HepG2 (cell line): ENCODE data around the gene CHST6. TPM values are rescaled to one million over a fixed set of nuclear protein-coding genes. Genes with fewer than 3 reads are reported as not detected.
A peak's percentile ranks its signal among the peaks of the same experiment; 100 is the strongest.

Source experiments
- CBX1 ChIP-seq: IDR thresholded peaks from one replicate; pipeline ENCODE4 v1.6.1; 2016; ENCODE audit warnings: antibody characterized with exemption, low read depth
- CBX2 ChIP-seq, 2 experiments: fragments of 200-600 bp in 1 of 2; sonication (generic); formaldehyde crosslinking in 1 of 2; IDR thresholded peaks; 2 replicates each; pipeline versions ENCODE4 v1.7.0 to v1.8.1; 2018 to 2022; ENCODE audit warnings: low read depth in 2 of 2, low read length in 1 of 2, mild to moderate bottlenecking in 1 of 2, missing genetic modification reagents in 1 of 2
- DRAP1 ChIP-seq: IDR thresholded peaks from 2 replicates; pipeline ENCODE4 v1.6.1; 2016; ENCODE audit warnings: missing genetic modification reagents, missing compliant biosample characterization
- EP300 ChIP-seq, 3 experiments: sonication (generic) in 1 of 3; formaldehyde crosslinking in 1 of 3; IDR thresholded peaks; 2 replicates each; pipeline versions ENCODE4 v1.5.1 to v1.6.1; 2011 to 2020; ENCODE audit warnings: low read depth in 2 of 3, low read length in 2 of 3, borderline replicate concordance in 1 of 3, improper control_type of control experiment in 1 of 3, mild to moderate bottlenecking in 1 of 3, missing genetic modification reagents in 1 of 3, moderate library complexity in 1 of 3
- FOSL1 ChIP-seq: sonication (generic); formaldehyde crosslinking; IDR thresholded peaks from 2 replicates; pipeline ENCODE4 v1.9.0; 2021; ENCODE audit warnings: missing genetic modification reagents, borderline replicate concordance
- HOMEZ ChIP-seq: IDR thresholded peaks from 2 replicates; pipeline ENCODE4 v1.6.1; 2016; ENCODE audit warnings: low read depth
- MXI1 ChIP-seq: IDR thresholded peaks from 3 replicates; pipeline ENCODE4 v1.6.1; 2012; ENCODE audit warnings: low read depth, low read length, inconsistent platforms, borderline replicate concordance
- PCBP2 ChIP-seq: fragments of 200-400 bp; formaldehyde crosslinking; optimal IDR thresholded peaks from 2 replicates; pipeline ENCODE3; 2018; ENCODE audit warnings: low read length, low read depth; ENCODE audit not compliant: poor library complexity, severe bottlenecking
- RBM22 ChIP-seq: fragments of 200-400 bp; formaldehyde crosslinking; optimal IDR thresholded peaks from 2 replicates; pipeline ENCODE3; 2017; ENCODE audit warnings: mild to moderate bottlenecking, low read length, moderate library complexity
- RFXANK ChIP-seq: IDR thresholded peaks from 2 replicates; pipeline ENCODE4 v1.6.1; 2016
- RXRB ChIP-seq: IDR thresholded peaks from 2 replicates; pipeline ENCODE4 v1.6.1; 2016; ENCODE audit warnings: borderline replicate concordance, missing genetic modification reagents, missing compliant biosample characterization
- SAFB2 ChIP-seq: sonication (generic); formaldehyde crosslinking; IDR thresholded peaks from 2 replicates; pipeline ENCODE4 v1.5.1; 2020; ENCODE audit warnings: missing genetic modification reagents, low read depth, mild to moderate bottlenecking, borderline replicate concordance
- SAP130 ChIP-seq: IDR thresholded peaks from 2 replicates; pipeline ENCODE4 v1.6.1; 2016; ENCODE audit warnings: low read depth
- SIX4 ChIP-seq: sonication (generic); formaldehyde crosslinking; IDR thresholded peaks from 2 replicates; pipeline ENCODE4 v1.4.0; 2020; ENCODE audit warnings: missing genetic modification reagents
- TOPORS ChIP-seq: sonication (generic); formaldehyde crosslinking; IDR thresholded peaks from 2 replicates; pipeline ENCODE4 v1.8.0; 2023; ENCODE audit warnings: mild to moderate bottlenecking, missing genetic modification reagents
- ZBTB44 ChIP-seq: sonication (generic); formaldehyde crosslinking; IDR thresholded peaks from 2 replicates; pipeline ENCODE4 v1.4.0; 2020; ENCODE audit warnings: missing genetic modification reagents
- ZFP90 ChIP-seq: sonication (generic); formaldehyde crosslinking; IDR thresholded peaks from 2 replicates; pipeline ENCODE4 v1.8.0; 2022; ENCODE audit warnings: missing genetic modification reagents, mild to moderate bottlenecking, inconsistent platforms, borderline replicate concordance
- ZNF160 ChIP-seq: sonication (generic); formaldehyde crosslinking; IDR thresholded peaks from 2 replicates; pipeline ENCODE4 v1.8.0; 2022; ENCODE audit warnings: mild to moderate bottlenecking, inconsistent platforms, missing genetic modification reagents
- ZNF468 ChIP-seq: sonication (generic); formaldehyde crosslinking; IDR thresholded peaks from 2 replicates; pipeline ENCODE4 v1.8.0; 2022; ENCODE audit warnings: mild to moderate bottlenecking, moderate library complexity, missing genetic modification reagents
- ZNF484 ChIP-seq: sonication (generic); formaldehyde crosslinking; IDR thresholded peaks from 2 replicates; pipeline ENCODE4 v1.5.1; 2020; ENCODE audit warnings: mild to moderate bottlenecking, low read depth, missing genetic modification reagents, borderline replicate concordance
- ZNF512 ChIP-seq: sonication (generic); formaldehyde crosslinking; IDR thresholded peaks from 2 replicates; pipeline ENCODE4 v1.4.0; 2020; ENCODE audit warnings: mild to moderate bottlenecking, missing genetic modification reagents
- ZNF543 ChIP-seq: sonication (generic); formaldehyde crosslinking; IDR thresholded peaks from 2 replicates; pipeline ENCODE4 v1.4.0; 2020; ENCODE audit warnings: mild to moderate bottlenecking, missing genetic modification reagents
- ZNF615 ChIP-seq: sonication (generic); formaldehyde crosslinking; IDR thresholded peaks from 2 replicates; pipeline ENCODE4 v1.5.0; 2020; ENCODE audit warnings: mild to moderate bottlenecking, missing genetic modification reagents, borderline replicate concordance
- ZNF737 ChIP-seq: sonication (generic); formaldehyde crosslinking; IDR thresholded peaks from 2 replicates; pipeline ENCODE4 v1.5.0; 2020; ENCODE audit warnings: missing genetic modification reagents, mild to moderate bottlenecking, borderline replicate concordance
- ZNF761 ChIP-seq: sonication (generic); formaldehyde crosslinking; conservative IDR thresholded peaks from 2 replicates; pipeline ENCODE4 v1.4.0; 2020; ENCODE audit warnings: mild to moderate bottlenecking, missing genetic modification reagents
- polyA plus RNA-seq, 8 experiments: library from polyadenylated mRNA; depleted of rRNA in 3 of 8; stranded (reverse) in 7 of 8; unstranded in 1 of 8; fragments of >200 nt; fragmentation: Illumina TruSeq in 4 of 8; extraction: Trizol in 4 of 8; gene quantifications; 2 replicates each; pipeline versions ENCODE4 v1.2.1 to v1.2.3, GENCODE V29; 2011 to 2016; ENCODE audit warnings: low read depth in 4 of 8, missing spikeins in 1 of 8, mixed read lengths in 1 of 8; ENCODE audit not compliant: insufficient read depth in 1 of 8
- total RNA-seq, 5 experiments: library from RNA; depleted of rRNA; stranded (reverse); fragments of >200 nt; fragmentation: Illumina TruSeq; extraction: Trizol; gene quantifications; 2 replicates each; pipeline ENCODE4 v1.2.3, GENCODE V29; 2016; ENCODE audit warnings: low read depth in 1 of 5

Gene CHST6
- total and polyA plus RNA-seq, 2 of the 13 experiments (the other 11 are each of a cell fraction or from before 2014, with no cell fraction given) = 0.18 to 0.91 TPM

- TF ChIP-seq CBX2 (IDR thresholded peaks at IDR 0.05; ENCODE audit: low read depth, low read length) (no peak), CBX2 (CRISPR knock-in tag; IDR thresholded peaks at IDR 0.05; ENCODE audit: low read depth) (no peak), ZNF160 (CRISPR knock-in tag) (no peak), SIX4 (CRISPR knock-in tag) (peak; percentile 90), FOSL1 (no peak), TOPORS (no peak), ZNF761 (CRISPR knock-in tag) (no peak), RXRB (CRISPR knock-in tag) (peak; percentile 60), EP300 (IDR thresholded peaks at IDR 0.05; ENCODE audit: low read depth in 2 of 2, low read length in 2 of 2) (peak in 1 of 2 experiments; percentile 64; a peak in 2 of 4 replicates), EP300 (CRISPR knock-in tag; IDR thresholded peaks at IDR 0.05; ENCODE audit: borderline replicate concordance) (no peak; the same call in 1 of the 2 replicates), ZNF615 (no peak), PCBP2 (no peak), DRAP1 (CRISPR knock-in tag) (no peak), ZNF737 (no peak), SAP130 (CRISPR knock-in tag) (peak; percentile 75), RBM22 (no peak), ZNF484 (no peak), CBX1 (no peak), ZNF512 (CRISPR knock-in tag) (no peak), MXI1 (no peak), RFXANK (CRISPR knock-in tag) (no peak), ZFP90 (no peak), HOMEZ (peak; percentile 65; the same call in 1 of the 2 replicates), ZNF468 (CRISPR knock-in tag) (no peak), SAFB2 (CRISPR knock-in tag) (no peak), ZBTB44 (CRISPR knock-in tag) (no peak), ZNF543 (CRISPR knock-in tag) (no peak)
These were observed 11.3 kb upstream of the CHST6 start (continued) for GRCh38 chr16:75506574-75506973.
